Caco-2 (cell line): ENCODE measurements around the gene TYRP1. TPM values are rescaled to one million over a fixed set of nuclear protein-coding genes. Genes with fewer than 3 reads are reported as not detected.

Source experiments
- BruUV-seq: library from RNA; stranded (reverse); fragments of 400-500 nt; replicated peaks from 2 replicates; lab custom pipeline; 2021; lab: Mats Ljungman, UMichigan
- CTCF ChIA-PET: fragments of 300-600 bp; sonication (Branson Sonifier 250); formaldehyde crosslinking; loops from one replicate; lab custom pipeline; 2022; ENCODE audit warnings: antibody characterized with exemption; lab: Charles Lee
- POLR2A ChIA-PET: fragments of 300-600 bp; sonication (Branson Sonifier 250); formaldehyde crosslinking; loops from one replicate; lab custom pipeline; 2022; ENCODE audit warnings: antibody characterized with exemption; lab: Charles Lee
- DNase-seq, 2 experiments: peaks; one replicate each; pipeline versions ENCODE4 v3.0.0 to v3.0.0-alpha.2; 2020 to 2022
- H3K27me3 ChIP-seq: replicated peaks from 2 replicates; pipeline ENCODE4 v1.6.0; 2011; ENCODE audit warnings: low read length; ENCODE audit not compliant: control insufficient read depth, insufficient read depth
- H3K36me3 ChIP-seq: 2 replicates; pipeline ENCODE4 v1.5.1; 2011; ENCODE audit warnings: low read length; ENCODE audit not compliant: control insufficient read depth, insufficient read depth
- H3K4me1 ChIP-seq: fragments of 250-450 bp; sonication (Bioruptor Pico); 2 replicates; pipeline ENCODE4 v1.5.1; 2020; ENCODE audit warnings: mild to moderate bottlenecking
- H3K4me3 ChIP-seq: 2 replicates; pipeline ENCODE4 v1.5.1; 2011; ENCODE audit warnings: low read depth, mild to moderate bottlenecking, control low read depth, low read length
- H3K9me3 ChIP-seq: fragments of 250-450 bp; sonication (Bioruptor Pico); 2 replicates; pipeline ENCODE4 v1.5.1; 2020; ENCODE audit warnings: mild to moderate bottlenecking, moderate library complexity
- H3K27ac Mint-ChIP-seq: one replicate; pipeline ENCODE4 v1.8.0; 2022; ENCODE audit warnings: mixed read lengths; ENCODE audit not compliant: unreplicated experiment
- H3K27me3 Mint-ChIP-seq: one replicate; pipeline ENCODE4 v1.8.0; 2022; ENCODE audit warnings: mixed read lengths; ENCODE audit not compliant: insufficient read depth, unreplicated experiment
- H3K36me3 Mint-ChIP-seq: one replicate; pipeline ENCODE4 v1.8.0; 2022; ENCODE audit warnings: mild to moderate bottlenecking, mixed read lengths; ENCODE audit not compliant: insufficient read depth, unreplicated experiment
- H3K4me1 Mint-ChIP-seq: one replicate; pipeline ENCODE4 v1.8.0; 2022; ENCODE audit warnings: low read depth, mixed read lengths; ENCODE audit not compliant: unreplicated experiment
- H3K4me3 Mint-ChIP-seq: one replicate; pipeline ENCODE4 v1.8.0; 2022; ENCODE audit warnings: mild to moderate bottlenecking, moderate library complexity, mixed read lengths; ENCODE audit not compliant: unreplicated experiment
- H3K9me3 Mint-ChIP-seq: one replicate; pipeline ENCODE4 v1.8.0; 2022; ENCODE audit warnings: mixed read lengths; ENCODE audit not compliant: unreplicated experiment
- intact Hi-C: fragments of 100-400 bp; cut with micrococcal nuclease; formaldehyde crosslinking; loops from one replicate; pipeline ENCODE4 v1.10.0; 2022; ENCODE audit not compliant: unreplicated experiment
- total RNA-seq: library from RNA; stranded (reverse); gene quantifications from 2 replicates; pipeline ENCODE4 v1.2.3, GENCODE V29; 2022
- TF ChIP-seq, protein P1 (sequence below), 2 experiments: fragments of 200-600 bp in 1 of 2; IDR thresholded peaks; 1 replicate in 1 of 2; 2 replicates in 1 of 2; pipeline versions ENCODE4 v1.5.1 to v1.8.0; 2011 to 2022; ENCODE audit warnings: antibody characterized with exemption in 1 of 2, control low read depth in 1 of 2, inconsistent platforms in 1 of 2, low read depth in 1 of 2, low read length in 1 of 2, mild to moderate bottlenecking in 1 of 2, moderate library complexity in 1 of 2; ENCODE audit not compliant: insufficient read depth in 1 of 2, severe bottlenecking in 1 of 2, unreplicated experiment in 1 of 2

The TYRP1 gene
- total RNA-seq, 1 experiment from 2014 or later, result not detected

DNA sequence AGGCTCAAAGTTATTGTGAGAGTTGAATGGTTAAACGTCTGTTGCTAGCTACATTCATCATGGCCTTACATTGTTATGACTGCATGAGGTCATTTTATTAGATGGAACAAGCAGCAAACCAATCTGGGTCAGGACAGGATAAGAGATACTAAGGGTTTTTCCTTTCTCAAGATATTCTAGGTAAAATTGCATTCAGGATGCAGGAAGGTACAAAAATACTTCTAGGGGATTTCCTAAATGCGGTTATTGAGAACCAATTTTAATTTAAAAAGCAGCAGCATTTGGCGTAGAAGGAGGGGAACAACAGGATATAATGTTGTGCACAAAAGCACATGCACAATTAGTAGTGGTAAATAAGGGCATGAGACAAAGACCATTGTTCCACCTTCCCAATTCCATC is 42.5 kb downstream of the TYRP1 start:
- no TSS peak for BruUV-seq
- DNase-seq, result no peak
- Histone ChIP-seq H3K9me3 (no peaks in the 10 kb centered on the region), H3K27me3 (no peaks in the 10 kb centered on the region), H3K4me3 (no peak overlapping the region), H3K4me1 (no peaks in the 10 kb centered on the region), H3K36me3 (no peaks in the 10 kb centered on the region)
- Mint-ChIP-seq H3K27me3 (no peaks in the 10 kb centered on the region), H3K36me3 (no peaks in the 10 kb centered on the region), H3K27ac (no peak overlapping the region), H3K4me3 (no peak overlapping the region), H3K4me1 (no peaks in the 10 kb centered on the region), H3K9me3 (no peaks in the 10 kb centered on the region)
- intact Hi-C loops, result no loop called here
- ChIA-PET CTCF (no interaction called here), POLR2A (no interaction called here)
- TF ChIP-seq, protein P1, sequence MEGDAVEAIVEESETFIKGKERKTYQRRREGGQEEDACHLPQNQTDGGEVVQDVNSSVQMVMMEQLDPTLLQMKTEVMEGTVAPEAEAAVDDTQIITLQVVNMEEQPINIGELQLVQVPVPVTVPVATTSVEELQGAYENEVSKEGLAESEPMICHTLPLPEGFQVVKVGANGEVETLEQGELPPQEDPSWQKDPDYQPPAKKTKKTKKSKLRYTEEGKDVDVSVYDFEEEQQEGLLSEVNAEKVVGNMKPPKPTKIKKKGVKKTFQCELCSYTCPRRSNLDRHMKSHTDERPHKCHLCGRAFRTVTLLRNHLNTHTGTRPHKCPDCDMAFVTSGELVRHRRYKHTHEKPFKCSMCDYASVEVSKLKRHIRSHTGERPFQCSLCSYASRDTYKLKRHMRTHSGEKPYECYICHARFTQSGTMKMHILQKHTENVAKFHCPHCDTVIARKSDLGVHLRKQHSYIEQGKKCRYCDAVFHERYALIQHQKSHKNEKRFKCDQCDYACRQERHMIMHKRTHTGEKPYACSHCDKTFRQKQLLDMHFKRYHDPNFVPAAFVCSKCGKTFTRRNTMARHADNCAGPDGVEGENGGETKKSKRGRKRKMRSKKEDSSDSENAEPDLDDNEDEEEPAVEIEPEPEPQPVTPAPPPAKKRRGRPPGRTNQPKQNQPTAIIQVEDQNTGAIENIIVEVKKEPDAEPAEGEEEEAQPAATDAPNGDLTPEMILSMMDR (IDR thresholded peaks at IDR 0.05; ENCODE audit: insufficient read depth in 1 of 2, low read depth in 1 of 2, low read length in 1 of 2, severe bottlenecking in 1 of 2, unreplicated experiment in 1 of 2), result no peak

DNA sequence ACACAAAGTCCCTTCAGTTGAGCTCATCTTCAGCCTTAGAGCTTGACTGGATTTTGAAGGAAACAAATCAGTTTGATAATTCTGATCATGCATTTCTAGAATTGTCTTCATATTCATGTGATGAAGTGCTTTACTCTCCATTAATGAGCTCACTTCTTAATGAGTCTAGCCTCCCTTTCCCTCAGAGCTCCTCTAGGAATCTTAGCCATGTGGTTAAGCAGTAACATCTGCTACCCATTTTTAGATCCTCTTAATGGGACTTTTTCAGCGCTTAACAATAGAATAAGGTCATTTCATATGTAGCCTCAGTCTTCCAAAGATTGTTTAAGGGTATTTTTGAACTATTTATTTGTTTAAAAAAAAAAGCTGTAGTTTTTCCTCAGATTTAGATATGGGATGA is 44.7 kb downstream of the TYRP1 start:
- Histone ChIP-seq H3K4me3 (no peak overlapping the region), H3K4me1 (no peaks in the 10 kb centered on the region), H3K27me3 (no peaks in the 10 kb centered on the region), H3K9me3 (no peaks in the 10 kb centered on the region), H3K36me3 (no peaks in the 10 kb centered on the region)
- Mint-ChIP-seq H3K36me3 (no peaks in the 10 kb centered on the region), H3K27me3 (no peaks in the 10 kb centered on the region), H3K4me1 (no peaks in the 10 kb centered on the region), H3K27ac (no peak overlapping the region), H3K9me3 (no peaks in the 10 kb centered on the region), H3K4me3 (no peak overlapping the region)
- intact Hi-C loops, result no loop called here
- TF ChIP-seq, protein P1 (IDR thresholded peaks at IDR 0.05; ENCODE audit: insufficient read depth in 1 of 2, low read depth in 1 of 2, low read length in 1 of 2, severe bottlenecking in 1 of 2, unreplicated experiment in 1 of 2), result no peak
- DNase-seq, result no peak
- no TSS peak for BruUV-seq
- ChIA-PET POLR2A (no interaction called here), CTCF (no interaction called here)

DNA sequence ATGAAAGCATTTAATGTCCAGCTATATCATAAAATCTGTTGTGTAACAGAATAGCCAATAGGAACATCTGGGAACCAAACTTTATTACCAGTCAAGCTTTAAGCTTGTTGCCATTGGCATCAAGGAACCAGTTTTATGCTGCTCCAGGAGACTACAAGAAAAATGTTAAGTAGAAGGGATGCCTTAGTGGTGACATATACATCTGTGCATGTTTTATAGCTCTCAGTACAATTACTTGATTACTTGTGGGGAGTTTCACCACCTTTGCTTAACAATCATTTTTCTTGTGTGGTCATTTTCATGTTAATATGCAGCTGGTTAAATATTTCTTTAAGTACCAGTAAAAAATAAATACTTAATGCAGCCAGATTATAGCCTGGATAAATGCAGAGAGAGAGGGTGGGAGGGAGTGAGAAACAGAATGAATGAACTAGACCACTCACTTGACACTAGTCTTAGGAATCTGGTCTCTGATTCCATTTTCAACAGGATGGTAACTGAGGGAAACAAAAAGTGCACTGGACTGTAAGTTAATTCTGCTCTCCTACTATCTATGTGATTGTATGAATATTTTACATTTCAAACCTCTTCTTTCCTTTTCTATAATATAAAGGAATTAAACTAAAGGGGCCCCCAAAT is 45.9 kb downstream of the TYRP1 start:
- POLR2A ChIA-PET, result no interaction called here
- intact Hi-C loops, result no loop called here
- H3K4me3 Mint-ChIP-seq, result no peak overlapping the region
- H3K36me3 ChIP-seq, result no peaks in the 10 kb centered on the region
- no peak for DNase-seq
- no peaks in the 10 kb centered on the region for H3K36me3 Mint-ChIP-seq
- H3K4me3 ChIP-seq, result no peak overlapping the region
- CTCF ChIA-PET, result no interaction called here
- H3K27me3 ChIP-seq, result no peaks in the 10 kb centered on the region
- no peaks in the 10 kb centered on the region for H3K9me3 ChIP-seq
- H3K4me1 Mint-ChIP-seq, result no peaks in the 10 kb centered on the region
- no peaks in the 10 kb centered on the region for H3K4me1 ChIP-seq
- TF ChIP-seq, protein P1 (IDR thresholded peaks at IDR 0.05; ENCODE audit: insufficient read depth in 1 of 2, low read depth in 1 of 2, low read length in 1 of 2, severe bottlenecking in 1 of 2, unreplicated experiment in 1 of 2), result no peak
- BruUV-seq, result no TSS peak
- H3K27me3 Mint-ChIP-seq, result no peaks in the 10 kb centered on the region
- H3K9me3 Mint-ChIP-seq, result no peaks in the 10 kb centered on the region
- no peak overlapping the region for H3K27ac Mint-ChIP-seq
